ENCODE data around the gene AARS2.

AARS2 gene

GRCh38 chr6:44312901-44313788 lies at the start of gene AARS2:
AARS2 (minus strand) TSS chr6:44313347; CDS start chr6:44313323, 24 bp downstream.
- DNase-seq (ENCODE audit: low spot score): peak; percentile 93
- in situ Hi-C loops (cut with MboI; ENCODE audit: low sequenced_read_pairs, unreplicated experiment): no loop called here
- peak; percentile 98 for TF ChIP-seq CTCF (IDR thresholded peaks at IDR 0.05; ENCODE audit: borderline replicate concordance, control extremely low read depth, extremely low read depth, insufficient read depth, missing control alignments)

DNA sequence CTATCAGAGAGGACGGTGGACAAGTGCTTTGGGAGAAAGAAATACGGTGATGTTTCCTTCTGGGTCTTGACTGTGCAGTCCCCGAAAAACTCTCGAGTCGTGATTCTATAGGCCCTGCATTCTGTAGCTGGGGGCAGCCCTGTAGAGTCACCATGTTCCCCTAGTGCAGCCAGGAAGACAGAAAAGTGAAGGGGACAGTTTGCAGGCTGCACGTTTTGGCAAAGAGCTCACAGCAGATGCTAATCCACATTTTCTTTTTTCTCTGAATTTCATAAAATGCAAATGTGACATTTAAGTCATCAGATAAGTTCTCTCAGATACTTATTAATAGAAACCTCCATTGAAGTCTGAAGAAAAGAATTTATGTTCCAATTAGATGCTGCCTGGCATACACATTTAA lies 48.8 kb upstream of the AARS2 start:
- in situ Hi-C loops (cut with MboI; ENCODE audit: low sequenced_read_pairs, unreplicated experiment): no loop called here
- no peak for TF ChIP-seq CTCF (IDR thresholded peaks at IDR 0.05; ENCODE audit: borderline replicate concordance, control extremely low read depth, extremely low read depth, insufficient read depth, missing control alignments)
- DNase-seq (ENCODE audit: low spot score): no peak

- in situ Hi-C loops (cut with MboI; ENCODE audit: low sequenced_read_pairs, unreplicated experiment): no loop called here
- TF ChIP-seq CTCF (IDR thresholded peaks at IDR 0.05; ENCODE audit: borderline replicate concordance, control extremely low read depth, extremely low read depth, insufficient read depth, missing control alignments): no peak
- DNase-seq (ENCODE audit: low spot score): no peak
Measured at GRCh38 chr6:44359973-44360372, 46.8 kb upstream of the AARS2 start.

- in situ Hi-C loops (cut with MboI; ENCODE audit: low sequenced_read_pairs, unreplicated experiment): no loop called here
- TF ChIP-seq CTCF (IDR thresholded peaks at IDR 0.05; ENCODE audit: borderline replicate concordance, control extremely low read depth, extremely low read depth, insufficient read depth, missing control alignments): no peak
- no peak for DNase-seq (ENCODE audit: low spot score)
Measured at GRCh38 chr6:44356487-44356886, 43.3 kb upstream of the AARS2 start.

DNA sequence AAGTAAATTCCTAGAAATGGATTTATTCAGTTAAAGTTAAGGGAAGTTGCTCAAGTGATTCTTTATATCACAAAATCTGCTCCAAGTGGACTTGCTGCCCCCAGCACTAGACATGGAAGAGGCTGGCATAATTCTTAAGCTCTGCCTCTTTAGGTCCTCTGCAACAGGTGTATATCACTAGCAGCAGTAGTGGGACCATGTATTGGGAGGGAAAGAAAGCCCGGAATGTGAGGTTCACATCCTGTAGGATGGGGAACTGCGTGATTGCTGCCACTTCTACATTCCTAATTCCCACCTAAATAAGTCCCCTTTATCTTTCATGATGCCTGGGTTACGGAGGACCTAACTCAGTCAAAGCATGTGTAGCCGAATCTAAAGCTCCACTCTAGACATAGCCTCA lies 42.5 kb upstream of the AARS2 start:
- no peak for DNase-seq (ENCODE audit: low spot score)
- no peak for TF ChIP-seq CTCF (IDR thresholded peaks at IDR 0.05; ENCODE audit: borderline replicate concordance, control extremely low read depth, extremely low read depth, insufficient read depth, missing control alignments)
- in situ Hi-C loops (cut with MboI; ENCODE audit: low sequenced_read_pairs, unreplicated experiment): no loop called here

DNA sequence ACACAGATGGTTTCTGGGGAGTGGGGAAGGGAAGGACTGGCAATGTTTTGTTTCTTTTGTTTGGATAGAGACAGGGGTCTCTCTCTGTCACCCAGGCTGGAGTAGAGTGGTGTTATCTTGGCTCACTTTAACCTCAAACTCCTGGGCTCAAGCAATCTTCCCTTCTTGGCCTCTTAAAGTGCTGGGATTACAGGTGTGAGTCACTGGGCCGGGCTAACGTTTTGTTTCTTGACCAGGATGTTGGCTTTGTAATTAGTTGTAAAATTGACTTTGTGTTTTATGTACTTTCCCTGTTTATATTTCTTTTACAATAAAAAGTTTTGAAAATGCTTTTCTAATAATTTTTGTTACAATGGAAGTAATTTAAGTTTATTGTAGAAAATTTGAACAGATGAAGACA lies 40.2 kb upstream of the AARS2 start:
- in situ Hi-C loops (cut with MboI; ENCODE audit: low sequenced_read_pairs, unreplicated experiment): no loop called here
- no peak for TF ChIP-seq CTCF (IDR thresholded peaks at IDR 0.05; ENCODE audit: borderline replicate concordance, control extremely low read depth, extremely low read depth, insufficient read depth, missing control alignments)

More for the DNA sequence above, 40.2 kb upstream of the AARS2 start:
- DNase-seq (ENCODE audit: low spot score): no peak
